Spleen (tissue), 11 donors: ENCODE measurements around the gene PERCC1. TPM values are rescaled to one million over a fixed set of nuclear protein-coding genes. Genes with fewer than 3 reads are reported as not detected.
A peak's percentile ranks its signal among the peaks of the same experiment; 100 is the strongest.
"Not testable (repeated sequence)": the region's sequence is repeated elsewhere in the genome, so short reads cannot be mapped to it uniquely, and the experiment has no call there.

ENCODE experiments used
- DNase-seq: peaks from one replicate; pipeline ENCODE4 v3.0.0-alpha.2; 2020
- H3K27ac ChIP-seq, 8 donors: fragments of 200-600 bp; sonication (generic) in 7 of 8; 1 replicate in 4 of 8; 2 replicates in 4 of 8; pipeline versions ENCODE4 v1.5.0 to v1.8.0; 2016 to 2021; ENCODE audit warnings: inconsistent platforms in 4 of 8, mild to moderate bottlenecking in 4 of 8, moderate library complexity in 1 of 8
- H3K27me3 ChIP-seq, 7 donors: fragments of 200-600 bp; sonication (generic) in 6 of 7; replicated peaks in 1 of 7; 1 replicate in 4 of 7; 2 replicates in 3 of 7; pipeline versions ENCODE4 v1.5.0 to v1.8.0; 2016 to 2021; ENCODE audit warnings: inconsistent platforms in 3 of 7, mild to moderate bottlenecking in 1 of 7
- H3K36me3 ChIP-seq, 6 donors: fragments of 200-600 bp; sonication (generic) in 5 of 6; 1 replicate in 4 of 6; 2 replicates in 2 of 6; pipeline versions ENCODE4 v1.5.0 to v1.8.0; 2016 to 2021; ENCODE audit warnings: inconsistent platforms in 2 of 6
- H3K4me1 ChIP-seq, 6 donors: fragments of 200-600 bp; sonication (generic) in 5 of 6; 1 replicate in 3 of 6; 2 replicates in 3 of 6; pipeline versions ENCODE4 v1.5.0 to v1.8.0; 2016 to 2021; ENCODE audit warnings: inconsistent platforms in 3 of 6
- H3K4me3 ChIP-seq, 8 donors: fragments of 200-600 bp; sonication (generic) in 7 of 8; 1 replicate in 4 of 8; 2 replicates in 4 of 8; pipeline versions ENCODE4 v1.5.0 to v1.8.0; 2016 to 2021; ENCODE audit warnings: inconsistent platforms in 4 of 8, mild to moderate bottlenecking in 4 of 8, moderate library complexity in 2 of 8
- H3K9me3 ChIP-seq, 8 donors: fragments of 200-600 bp; sonication (generic) in 7 of 8; 1 replicate in 4 of 8; 2 replicates in 4 of 8; pipeline versions ENCODE4 v1.5.0 to v1.8.0; 2016 to 2021; ENCODE audit warnings: inconsistent platforms in 4 of 8
- POLR2A ChIP-seq, 3 donors: fragments of 450-650 bp; IDR thresholded peaks; one replicate each; pipeline ENCODE4 v1.5.1; 2017; ENCODE audit warnings: antibody characterized with exemption in 3 of 3, mild to moderate bottlenecking in 1 of 3
- POLR2AphosphoS5 ChIP-seq, 3 donors: sonication (generic); formaldehyde crosslinking; IDR thresholded peaks; one replicate each; pipeline ENCODE4 v1.5.1; 2017; ENCODE audit warnings: antibody characterized with exemption in 3 of 3
- WGBS, 5 donors: extraction: QIAGEN DNeasy Blood & Tissue Kit in 3 of 5; methylation state at CpG; one replicate each; pipeline versions ENCODE4 v1.1.5 to v1.1.7; 2013 to 2018; 5-methylcytosine and 5-hydroxymethylcytosine counted together
- intact Hi-C: fragments of 100-400 bp; cut with DNase I; formaldehyde crosslinking; loops from one replicate; pipeline ENCODE4 v1.15.0; 2023; ENCODE audit warnings: low total_unique reads
- polyA plus RNA-seq, 3 donors: library from polyadenylated mRNA; stranded (reverse); fragments of 200-250 nt; gene quantifications; one replicate each; pipeline ENCODE4 v1.2.1, GENCODE V29; 2013
- total RNA-seq, 7 donors: library from RNA; depleted of rRNA in 3 of 7; stranded (reverse); fragments of >200 nt in 3 of 7; fragmentation: NEBNext Ultra II Directional in 4 of 7; extraction: Animal tissue kit (Norgen Biotek cat#: 25700) in 4 of 7; gene quantifications; one replicate each; pipeline versions ENCODE4 v1.1.0 to v1.2.1, GENCODE V29; 2016 to 2021
- TF ChIP-seq, protein P1 (sequence below), 11 experiments: fragments of 200-600 bp in 7 of 11; fragments of 450-650 bp in 4 of 11; sonication (generic) in 4 of 11; IDR thresholded peaks in 8 of 11; conservative IDR thresholded peaks in 3 of 11; 1 replicate in 7 of 11; 2 replicates in 4 of 11; pipeline versions ENCODE4 v1.4.0 to v1.8.0; 2016 to 2021; ENCODE audit warnings: antibody characterized with exemption in 11 of 11, inconsistent platforms in 4 of 11, mild to moderate bottlenecking in 1 of 11
- donor health status: healthy with polysubstance abuse.
- donor health status: DM: no; HTN: no; CAD: no; lungs with moderate emphysema.
- donor health status: DM: no; HTN: no; CAD: no.
- donor health status: Bipolar disorder and iron deficiency.
- donor health status: healthy.
- donor health status: DM: no; HTN: no; CAD: no.
- donor health status: DM: yes; HTN: yes; CAD: no.

PERCC1 gene
- total and polyA plus RNA-seq, 10 donors = 0.11 to 1.3 (median 0.73) TPM; not detected in 7

DNA sequence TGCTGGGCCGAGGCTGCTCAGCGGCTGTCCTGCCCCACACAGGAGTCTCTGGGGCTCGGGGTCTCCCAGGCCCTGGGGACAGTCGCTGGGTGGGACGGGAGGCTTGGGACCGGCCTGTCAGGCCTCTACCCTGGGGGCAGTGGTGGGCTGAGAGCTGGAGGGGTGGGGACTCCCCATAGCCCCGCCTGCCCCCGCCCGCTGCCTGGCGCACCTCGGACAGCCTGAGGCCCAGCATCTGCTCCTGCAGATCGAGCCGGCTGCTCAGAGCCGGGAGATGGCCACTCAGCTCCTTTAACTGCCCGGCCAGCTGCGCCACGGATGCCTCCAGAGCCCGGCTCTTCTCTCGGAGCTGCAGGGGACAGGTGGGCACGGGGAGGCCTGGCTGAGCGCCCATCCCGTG, 6.7 kb downstream of the PERCC1 start:
- Histone ChIP-seq H3K36me3 (peaks cover 0 to 62% (median 6%) of the 10 kb centered on the region in 6 donors), H3K9me3 (no peaks in the 10 kb centered on the region), H3K27ac (no peak overlapping the region), H3K27me3 (peaks cover 0 to 13% (median 0%) of the 10 kb centered on the region in 7 donors), H3K4me1 (peaks cover 0 to 13% (median 2%) of the 10 kb centered on the region in 6 donors), H3K4me3 (no peak overlapping the region)
- DNase-seq = no peak
- WGBS, 5 donors = 87 to 100% (median 93%) methylated on average over 1 to 22 of the region's 22 CpGs
- intact Hi-C loops = no loop called here
- TF ChIP-seq POLR2A (IDR thresholded peaks at IDR 0.05) = no peak
- TF ChIP-seq POLR2AphosphoS5 (IDR thresholded peaks at IDR 0.05) = no peak
- TF ChIP-seq, protein P1, sequence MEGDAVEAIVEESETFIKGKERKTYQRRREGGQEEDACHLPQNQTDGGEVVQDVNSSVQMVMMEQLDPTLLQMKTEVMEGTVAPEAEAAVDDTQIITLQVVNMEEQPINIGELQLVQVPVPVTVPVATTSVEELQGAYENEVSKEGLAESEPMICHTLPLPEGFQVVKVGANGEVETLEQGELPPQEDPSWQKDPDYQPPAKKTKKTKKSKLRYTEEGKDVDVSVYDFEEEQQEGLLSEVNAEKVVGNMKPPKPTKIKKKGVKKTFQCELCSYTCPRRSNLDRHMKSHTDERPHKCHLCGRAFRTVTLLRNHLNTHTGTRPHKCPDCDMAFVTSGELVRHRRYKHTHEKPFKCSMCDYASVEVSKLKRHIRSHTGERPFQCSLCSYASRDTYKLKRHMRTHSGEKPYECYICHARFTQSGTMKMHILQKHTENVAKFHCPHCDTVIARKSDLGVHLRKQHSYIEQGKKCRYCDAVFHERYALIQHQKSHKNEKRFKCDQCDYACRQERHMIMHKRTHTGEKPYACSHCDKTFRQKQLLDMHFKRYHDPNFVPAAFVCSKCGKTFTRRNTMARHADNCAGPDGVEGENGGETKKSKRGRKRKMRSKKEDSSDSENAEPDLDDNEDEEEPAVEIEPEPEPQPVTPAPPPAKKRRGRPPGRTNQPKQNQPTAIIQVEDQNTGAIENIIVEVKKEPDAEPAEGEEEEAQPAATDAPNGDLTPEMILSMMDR (IDR thresholded peaks at IDR 0.05 in 8 of 11, conservative IDR thresholded peaks at IDR 0.05 in 3 of 11) = no peak

GRCh38 chr16:1438229-1439057, 7.6 kb downstream of the PERCC1 start:
- DNase-seq = no peak
- Histone ChIP-seq H3K27ac (no peak overlapping the region), H3K27me3 (peaks cover 0 to 5% (median 0%) of the 10 kb centered on the region in 7 donors), H3K36me3 (peaks cover 0 to 64% (median 6%) of the 10 kb centered on the region in 6 donors), H3K4me1 (peaks cover 0 to 5% (median 0%) of the 10 kb centered on the region in 6 donors), H3K9me3 (no peaks in the 10 kb centered on the region), H3K4me3 (no peak overlapping the region)
- WGBS, 5 donors = 84 to 87% (median 85%) methylated on average over 19 to 35 of the region's 35 CpGs
- TF ChIP-seq, protein P1 (IDR thresholded peaks at IDR 0.05 in 8 of 11, conservative IDR thresholded peaks at IDR 0.05 in 3 of 11) = no peak
- no peak for TF ChIP-seq POLR2A (IDR thresholded peaks at IDR 0.05)
- TF ChIP-seq POLR2AphosphoS5 (IDR thresholded peaks at IDR 0.05) = no peak
- intact Hi-C loops = no loop called here

DNA sequence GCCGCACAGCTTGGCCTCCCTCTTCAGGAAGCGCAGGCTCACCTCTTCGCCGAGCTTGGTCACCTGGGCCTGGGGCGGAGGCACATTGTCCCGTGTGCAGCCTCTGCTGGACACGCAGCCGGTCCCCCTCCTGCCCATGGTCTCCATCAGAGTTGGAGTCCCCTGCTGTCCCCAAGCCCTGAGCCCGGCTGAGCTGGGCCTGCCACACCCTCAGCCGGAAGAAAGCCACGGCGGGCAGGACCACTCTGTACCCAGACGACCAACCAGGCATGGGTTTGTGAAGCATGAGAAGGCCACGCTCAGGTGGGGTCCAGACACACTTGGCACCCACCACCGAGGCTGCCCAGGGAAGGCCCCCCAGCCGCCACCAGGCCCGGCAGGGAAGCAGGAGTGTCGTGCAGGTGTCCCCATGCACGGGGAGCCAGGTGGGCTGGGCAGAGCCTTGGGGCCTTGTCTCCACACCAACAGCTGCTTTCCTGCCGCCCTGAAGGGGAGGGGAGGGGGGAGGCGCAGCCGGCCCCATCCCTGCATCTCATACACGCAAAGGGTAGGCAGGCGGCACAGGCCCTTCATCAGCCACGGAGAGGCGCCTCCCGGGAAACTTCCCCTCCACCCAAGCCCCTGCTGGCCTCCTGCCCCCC, 8.3 kb downstream of the PERCC1 start:
- no peak for TF ChIP-seq POLR2A (IDR thresholded peaks at IDR 0.05)
- peak in 1 of 3 donors; percentile 16 for TF ChIP-seq POLR2AphosphoS5 (IDR thresholded peaks at IDR 0.05)
- Histone ChIP-seq H3K4me3 (no peak overlapping the region), H3K9me3 (no peaks in the 10 kb centered on the region), H3K36me3 (peaks cover 0 to 63% (median 6%) of the 10 kb centered on the region in 6 donors), H3K27me3 (no peaks in the 10 kb centered on the region), H3K4me1 (peaks cover 0 to 2% (median 0%) of the 10 kb centered on the region in 6 donors), H3K27ac (no peak overlapping the region)
- DNase-seq = no peak
- WGBS, 5 donors = 83 to 94% (median 85%) methylated on average over 10 to 27 of the region's 27 CpGs
- intact Hi-C loops = no loop called here

DNA sequence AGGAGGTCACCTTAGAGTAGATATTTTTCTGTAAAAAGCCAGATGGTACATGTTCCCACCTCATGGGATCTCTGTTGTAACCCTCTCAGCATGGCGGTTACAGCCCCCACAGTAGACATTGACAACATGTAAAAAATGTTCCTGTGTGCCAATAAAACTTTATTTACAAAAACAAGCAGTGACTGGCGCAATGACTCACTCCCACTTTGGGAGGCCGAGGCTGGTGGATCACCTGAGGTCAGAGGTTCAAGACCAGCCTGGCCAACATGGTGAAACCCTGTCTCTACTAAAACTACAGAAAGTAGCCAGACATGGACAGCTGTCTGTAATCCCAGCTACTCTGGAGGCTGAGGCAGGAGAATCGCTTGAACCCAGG, 8.8 kb downstream of the PERCC1 start:
- H3K4me3 ChIP-seq, H3K4me1 ChIP-seq, DNase-seq, H3K9me3 ChIP-seq, intact Hi-C loops, H3K27ac ChIP-seq, H3K27me3 ChIP-seq: not testable (repeated sequence)
- WGBS, 5 donors = 91 to 97% (median 94%) methylated on average over 4 of the region's 4 CpGs
- peaks cover 0 to 61% (median 6%) of the 10 kb centered on the region in 6 donors for H3K36me3 ChIP-seq

DNA sequence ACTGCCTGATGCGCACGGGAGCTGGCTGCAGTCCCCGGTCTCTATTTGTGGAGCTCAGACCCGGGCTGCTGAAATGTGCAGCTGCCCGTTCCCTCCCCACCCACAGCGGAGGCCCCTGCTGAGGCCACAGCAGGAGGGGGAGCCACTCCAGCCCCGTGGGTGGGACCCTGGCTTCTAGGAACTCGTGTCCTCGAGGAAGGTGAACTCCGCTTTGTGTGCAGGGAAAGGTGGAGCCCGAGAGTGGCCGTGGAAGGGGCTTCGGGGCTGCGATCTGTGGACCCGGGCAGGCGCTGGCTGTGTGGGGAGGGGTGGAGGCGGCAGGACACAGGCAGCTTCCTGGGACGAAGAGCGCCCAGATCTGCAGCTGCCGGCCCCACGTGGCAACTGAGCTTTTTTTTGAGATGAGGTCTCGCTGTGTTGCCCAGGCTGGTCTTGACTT, 10.5 kb downstream of the PERCC1 start:
- peaks cover 0 to 61% (median 17%) of the 10 kb centered on the region in 6 donors for H3K36me3 ChIP-seq
- WGBS, 5 donors = 78 to 100% (median 87%) methylated on average over 1 to 22 of the region's 22 CpGs
- intact Hi-C loops = no loop called here
- H3K4me3 ChIP-seq = no peak overlapping the region
- no peaks in the 10 kb centered on the region for H3K9me3 ChIP-seq
- H3K4me1 ChIP-seq = peaks cover 0 to 24% (median 2%) of the 10 kb centered on the region in 6 donors
- DNase-seq = no peak
- H3K27ac ChIP-seq = no peak overlapping the region
- H3K27me3 ChIP-seq = no peaks in the 10 kb centered on the region
- no peak for TF ChIP-seq POLR2A (IDR thresholded peaks at IDR 0.05)
- TF ChIP-seq POLR2AphosphoS5 (IDR thresholded peaks at IDR 0.05) = no peak
- TF ChIP-seq, protein P1 (IDR thresholded peaks at IDR 0.05 in 8 of 11, conservative IDR thresholded peaks at IDR 0.05 in 3 of 11) = no peak
